ENCODE data around the gene GAS6.

DNA sequence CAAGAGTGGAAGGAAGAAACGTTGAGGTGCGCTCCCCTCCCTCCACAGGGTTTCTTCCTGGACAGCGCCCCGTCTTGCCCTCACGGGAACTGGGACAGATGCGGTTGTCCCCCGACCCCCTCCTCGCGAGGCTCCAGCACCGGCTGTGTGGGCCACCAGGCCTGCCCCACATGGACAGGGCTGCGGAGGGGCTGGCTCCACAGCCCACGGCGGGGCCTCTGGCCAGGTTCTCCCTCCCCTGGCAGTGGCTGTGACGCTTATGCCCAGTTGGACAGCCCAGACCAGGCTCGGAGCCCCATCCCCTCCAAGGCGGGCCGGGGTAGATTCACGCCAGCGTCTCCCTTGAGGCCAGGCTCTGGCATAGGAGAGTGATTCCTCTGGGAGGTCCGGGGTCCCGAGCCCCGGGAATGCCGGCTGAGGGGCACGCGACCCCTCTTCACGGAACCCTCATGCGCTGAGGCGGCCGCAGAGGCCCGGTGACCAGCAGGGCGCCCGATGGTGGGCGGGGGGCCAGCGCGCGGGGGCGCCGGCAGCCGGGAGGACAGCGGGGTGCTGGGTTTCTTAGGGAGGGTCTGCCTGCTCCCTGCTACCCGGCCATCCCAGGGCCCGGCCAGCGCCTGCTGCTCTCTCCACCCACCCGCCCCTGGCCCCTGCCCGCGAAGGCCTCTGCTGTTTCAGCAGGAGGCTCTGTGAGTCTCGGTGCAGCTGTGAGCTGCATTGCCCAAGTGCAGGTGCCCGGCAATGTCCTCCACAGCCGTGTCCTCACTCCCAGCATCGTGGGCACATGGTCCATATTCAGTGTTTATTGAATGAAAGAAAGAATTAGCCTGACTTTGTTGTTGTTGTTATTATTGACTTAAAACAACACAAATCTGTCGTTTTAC is 20.3 kb upstream of the GAS6 start:
- TF ChIP-seq TCF4 (CRISPR knock-in tag; IDR thresholded peaks at IDR 0.05; ENCODE audit: borderline replicate concordance) (no peak), TOX (CRISPR knock-in tag; IDR thresholded peaks at IDR 0.05; ENCODE audit: borderline replicate concordance) (no peak), ARNTL (CRISPR knock-in tag; IDR thresholded peaks at IDR 0.05; ENCODE audit: borderline replicate concordance, low read depth) (no peak), PATZ1 (CRISPR knock-in tag; IDR thresholded peaks at IDR 0.05; ENCODE audit: borderline replicate concordance) (no peak), RARB (CRISPR knock-in tag; IDR thresholded peaks at IDR 0.05) (no peak), GLIS3 (CRISPR knock-in tag; IDR thresholded peaks at IDR 0.05) (no peak), CSRNP3 (CRISPR knock-in tag; IDR thresholded peaks at IDR 0.05) (no peak), ZFP3 (CRISPR knock-in tag; IDR thresholded peaks at IDR 0.05) (no peak), ISL1 (CRISPR knock-in tag; IDR thresholded peaks at IDR 0.05) (no peak), ZFP30 (CRISPR knock-in tag; IDR thresholded peaks at IDR 0.05) (no peak)
- TF ChIP-seq, protein P1, sequence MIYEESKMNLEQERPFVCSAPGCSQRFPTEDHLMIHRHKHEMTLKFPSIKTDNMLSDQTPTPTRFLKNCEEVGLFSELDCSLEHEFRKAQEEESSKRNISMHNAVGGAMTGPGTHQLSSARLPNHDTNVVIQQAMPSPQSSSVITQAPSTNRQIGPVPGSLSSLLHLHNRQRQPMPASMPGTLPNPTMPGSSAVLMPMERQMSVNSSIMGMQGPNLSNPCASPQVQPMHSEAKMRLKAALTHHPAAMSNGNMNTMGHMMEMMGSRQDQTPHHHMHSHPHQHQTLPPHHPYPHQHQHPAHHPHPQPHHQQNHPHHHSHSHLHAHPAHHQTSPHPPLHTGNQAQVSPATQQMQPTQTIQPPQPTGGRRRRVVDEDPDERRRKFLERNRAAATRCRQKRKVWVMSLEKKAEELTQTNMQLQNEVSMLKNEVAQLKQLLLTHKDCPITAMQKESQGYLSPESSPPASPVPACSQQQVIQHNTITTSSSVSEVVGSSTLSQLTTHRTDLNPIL (CRISPR knock-in tag; IDR thresholded peaks at IDR 0.05; ENCODE audit: low read depth) = no peak

All from SK-N-SH treated with all-trans-retinoic acid at 6 μM for 48 hours (cell line).